Loucy (cell line): Measurements from ENCODE around the gene OTUB2.

ENCODE experiments used
- EZH2phosphoT487 ChIP-seq: fragments of 200-600 bp; IDR thresholded peaks from 2 replicates; pipeline ENCODE4 v1.6.1; 2018; ENCODE audit warnings: antibody characterized with exemption, mild to moderate bottlenecking, moderate library complexity, borderline replicate concordance
- TF ChIP-seq, protein P1 (sequence below): fragments of 200-600 bp; sonication (generic); conservative IDR thresholded peaks from 2 replicates; pipeline ENCODE4 v1.5.1; 2014; ENCODE audit warnings: mild to moderate bottlenecking, antibody characterized with exemption, low read length

GRCh38 chr14:93989939-93990338 is 36.2 kb upstream of the OTUB2 start:
- TF ChIP-seq, protein P1, sequence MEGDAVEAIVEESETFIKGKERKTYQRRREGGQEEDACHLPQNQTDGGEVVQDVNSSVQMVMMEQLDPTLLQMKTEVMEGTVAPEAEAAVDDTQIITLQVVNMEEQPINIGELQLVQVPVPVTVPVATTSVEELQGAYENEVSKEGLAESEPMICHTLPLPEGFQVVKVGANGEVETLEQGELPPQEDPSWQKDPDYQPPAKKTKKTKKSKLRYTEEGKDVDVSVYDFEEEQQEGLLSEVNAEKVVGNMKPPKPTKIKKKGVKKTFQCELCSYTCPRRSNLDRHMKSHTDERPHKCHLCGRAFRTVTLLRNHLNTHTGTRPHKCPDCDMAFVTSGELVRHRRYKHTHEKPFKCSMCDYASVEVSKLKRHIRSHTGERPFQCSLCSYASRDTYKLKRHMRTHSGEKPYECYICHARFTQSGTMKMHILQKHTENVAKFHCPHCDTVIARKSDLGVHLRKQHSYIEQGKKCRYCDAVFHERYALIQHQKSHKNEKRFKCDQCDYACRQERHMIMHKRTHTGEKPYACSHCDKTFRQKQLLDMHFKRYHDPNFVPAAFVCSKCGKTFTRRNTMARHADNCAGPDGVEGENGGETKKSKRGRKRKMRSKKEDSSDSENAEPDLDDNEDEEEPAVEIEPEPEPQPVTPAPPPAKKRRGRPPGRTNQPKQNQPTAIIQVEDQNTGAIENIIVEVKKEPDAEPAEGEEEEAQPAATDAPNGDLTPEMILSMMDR, result no peak
- no peak for TF ChIP-seq EZH2phosphoT487
